Upper lobe of left lung (tissue), 4 donors: ENCODE data around the gene DTNB.
A peak's percentile ranks its signal among the peaks of the same experiment; 100 is the strongest.

ENCODE experiments used
- EP300 ChIP-seq, 4 donors: sonication (generic); formaldehyde crosslinking; IDR thresholded peaks; one replicate each; pipeline ENCODE4 v1.5.1; 2017; ENCODE audit warnings: antibody characterized with exemption in 4 of 4, control low read depth in 2 of 4
- POLR2A ChIP-seq, 4 donors: fragments of 450-650 bp; IDR thresholded peaks; one replicate each; pipeline ENCODE4 v1.5.1; 2016 to 2017; ENCODE audit warnings: antibody characterized with exemption in 4 of 4, mild to moderate bottlenecking in 2 of 4
- POLR2AphosphoS5 ChIP-seq, 2 donors: sonication (generic); formaldehyde crosslinking; IDR thresholded peaks; one replicate each; pipeline ENCODE4 v1.5.1; 2017; ENCODE audit warnings: antibody characterized with exemption in 2 of 2
- TF ChIP-seq, protein P1 (sequence below), 6 experiments: fragments of 450-650 bp in 4 of 6; fragments of 200-600 bp in 2 of 6; sonication (generic) in 2 of 6; IDR thresholded peaks; one replicate each; pipeline ENCODE4 v1.5.1; 2016 to 2019; ENCODE audit warnings: antibody characterized with exemption in 6 of 6

DNA sequence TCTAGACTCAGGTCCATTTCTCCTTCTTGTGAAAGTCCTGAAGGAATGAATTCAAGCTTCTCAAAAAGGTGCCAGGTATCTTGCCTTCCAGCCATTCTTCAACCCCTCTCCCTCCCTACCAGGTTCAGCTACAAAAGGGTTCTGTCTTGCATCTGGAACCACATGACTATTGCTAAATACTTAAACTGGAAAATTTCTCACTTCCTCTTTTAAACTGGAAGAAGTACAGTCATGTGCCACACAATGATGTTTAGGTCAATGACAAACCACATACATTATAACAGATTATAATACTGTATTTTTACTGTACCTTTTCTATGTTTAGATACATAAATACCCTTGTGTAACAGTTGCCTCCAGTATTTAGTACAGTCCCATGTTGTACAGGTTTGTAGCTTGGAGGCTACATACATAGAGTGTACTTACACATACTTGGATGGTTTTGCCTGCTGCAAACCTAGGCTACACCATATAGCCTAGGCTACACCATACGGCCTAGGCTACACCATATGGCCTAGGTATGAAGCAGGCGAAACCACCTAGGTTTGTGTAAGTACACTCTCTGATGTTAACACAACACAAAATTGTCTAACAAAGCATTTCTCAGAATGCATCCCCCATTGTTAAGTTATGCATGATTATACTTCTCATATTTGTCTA, 189.6 kb downstream of the DTNB start:
- TF ChIP-seq, protein P1, sequence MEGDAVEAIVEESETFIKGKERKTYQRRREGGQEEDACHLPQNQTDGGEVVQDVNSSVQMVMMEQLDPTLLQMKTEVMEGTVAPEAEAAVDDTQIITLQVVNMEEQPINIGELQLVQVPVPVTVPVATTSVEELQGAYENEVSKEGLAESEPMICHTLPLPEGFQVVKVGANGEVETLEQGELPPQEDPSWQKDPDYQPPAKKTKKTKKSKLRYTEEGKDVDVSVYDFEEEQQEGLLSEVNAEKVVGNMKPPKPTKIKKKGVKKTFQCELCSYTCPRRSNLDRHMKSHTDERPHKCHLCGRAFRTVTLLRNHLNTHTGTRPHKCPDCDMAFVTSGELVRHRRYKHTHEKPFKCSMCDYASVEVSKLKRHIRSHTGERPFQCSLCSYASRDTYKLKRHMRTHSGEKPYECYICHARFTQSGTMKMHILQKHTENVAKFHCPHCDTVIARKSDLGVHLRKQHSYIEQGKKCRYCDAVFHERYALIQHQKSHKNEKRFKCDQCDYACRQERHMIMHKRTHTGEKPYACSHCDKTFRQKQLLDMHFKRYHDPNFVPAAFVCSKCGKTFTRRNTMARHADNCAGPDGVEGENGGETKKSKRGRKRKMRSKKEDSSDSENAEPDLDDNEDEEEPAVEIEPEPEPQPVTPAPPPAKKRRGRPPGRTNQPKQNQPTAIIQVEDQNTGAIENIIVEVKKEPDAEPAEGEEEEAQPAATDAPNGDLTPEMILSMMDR (IDR thresholded peaks at IDR 0.05), result no peak
- TF ChIP-seq EP300 (IDR thresholded peaks at IDR 0.05) (peak in 1 of 4 donors; percentile 35), POLR2A (IDR thresholded peaks at IDR 0.05) (no peak), POLR2AphosphoS5 (IDR thresholded peaks at IDR 0.05) (no peak)
